Activated CD4-positive, alpha-beta memory T cell treated with anti-CD3 and anti-CD28 coated beads for 36 hours (primary cell): ENCODE measurements around the gene TTC27. TPM values are rescaled to one million over a fixed set of nuclear protein-coding genes. Genes with fewer than 3 reads are reported as not detected.

ENCODE experiments used
- CTCF ChIA-PET: fragments of 350-600 bp; sonication (Branson Sonifier 250); formaldehyde crosslinking; loops from one replicate; lab custom pipeline; 2021; ENCODE audit warnings: antibody characterized with exemption, inconsistent platforms; lab: Charles Lee
- POLR2A ChIA-PET: fragments of 350-600 bp; sonication (Branson Sonifier 250); formaldehyde crosslinking; loops from one replicate; lab custom pipeline; 2021; ENCODE audit warnings: antibody characterized with exemption; lab: Charles Lee
- DNase-seq: peaks from one replicate; pipeline ENCODE4 v3.0.0-alpha.2; 2020
- H3K27ac Mint-ChIP-seq: one replicate; pipeline ENCODE4 v1.8.0; 2021; ENCODE audit warnings: mixed read lengths
- H3K27me3 Mint-ChIP-seq: one replicate; pipeline ENCODE4 v1.8.0; 2021; ENCODE audit warnings: mixed read lengths
- H3K36me3 Mint-ChIP-seq: one replicate; pipeline ENCODE4 v1.8.0; 2021; ENCODE audit warnings: mixed read lengths
- H3K4me1 Mint-ChIP-seq: one replicate; pipeline ENCODE4 v1.8.0; 2021; ENCODE audit warnings: low read depth, mixed read lengths
- H3K4me3 Mint-ChIP-seq: one replicate; pipeline ENCODE4 v1.8.0; 2021; ENCODE audit warnings: mild to moderate bottlenecking, mixed read lengths
- H3K9me3 Mint-ChIP-seq: one replicate; pipeline ENCODE4 v1.8.0; 2021; ENCODE audit warnings: mixed read lengths
- intact Hi-C: fragments of 100-400 bp; cut with micrococcal nuclease; formaldehyde crosslinking; loops from one replicate; pipeline ENCODE4 v1.15.1; 2023
- total RNA-seq, 2 experiments: library from RNA; stranded (reverse); gene quantifications; one replicate each; pipeline ENCODE4 v1.2.3, GENCODE V29; 2021

Gene TTC27
- total RNA-seq, 2 experiments from 2014 or later = 27.9 to 29.8 TPM

DNA sequence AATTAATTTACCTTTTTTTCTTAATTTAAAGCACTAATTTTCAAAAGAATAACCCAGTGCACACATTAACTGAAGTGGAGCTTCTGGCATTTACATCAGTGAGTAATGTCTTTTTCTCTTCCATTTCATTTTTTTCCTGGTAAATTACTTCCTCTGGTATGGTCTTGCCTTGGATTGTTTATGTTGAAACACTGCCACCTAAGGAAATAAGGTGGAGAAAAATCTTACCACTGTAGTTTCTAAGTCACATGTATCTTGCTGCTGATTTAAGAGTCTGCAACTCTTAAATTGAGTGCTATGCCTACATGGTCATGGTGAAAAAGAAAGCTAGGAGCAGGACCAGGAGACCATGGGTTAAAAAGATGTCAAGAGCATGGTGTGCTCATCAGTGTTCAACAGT is 51.0 kb downstream of the TTC27 start:
- ChIA-PET POLR2A (no interaction called here), CTCF (no interaction called here)
- intact Hi-C loops = no loop called here
- Mint-ChIP-seq H3K9me3 (no peaks in the 10 kb centered on the region), H3K4me1 (no peaks in the 10 kb centered on the region), H3K36me3 (peaks cover 32% of the 10 kb centered on the region), H3K27me3 (no peaks in the 10 kb centered on the region), H3K4me3 (no peak overlapping the region), H3K27ac (no peak overlapping the region)
- DNase-seq = no peak

DNA sequence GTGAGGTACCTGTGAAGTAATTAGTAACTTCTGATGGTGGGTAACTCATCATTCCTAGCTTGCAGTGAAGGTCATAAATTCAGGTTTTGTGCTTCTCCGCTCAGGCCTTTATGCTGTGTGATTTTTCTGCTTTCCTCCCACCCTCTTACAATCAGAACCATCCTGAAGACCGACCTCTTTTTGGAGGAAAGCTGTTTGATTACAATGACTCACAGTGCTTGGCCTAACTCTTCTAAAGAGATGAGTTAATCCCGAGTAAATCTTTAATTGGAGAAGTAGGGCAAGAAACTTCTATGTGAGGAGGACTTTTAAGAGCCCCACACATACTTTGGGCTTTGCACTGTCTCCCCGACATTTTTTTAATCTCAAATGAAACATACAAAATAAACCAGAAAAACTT is 53.1 kb downstream of the TTC27 start:
- Mint-ChIP-seq H3K4me3 (no peak overlapping the region), H3K4me1 (no peaks in the 10 kb centered on the region), H3K27ac (no peak overlapping the region), H3K36me3 (peaks cover 23% of the 10 kb centered on the region), H3K27me3 (no peaks in the 10 kb centered on the region), H3K9me3 (no peaks in the 10 kb centered on the region)
- CTCF ChIA-PET = no interaction called here
- DNase-seq = no peak
- POLR2A ChIA-PET = no interaction called here
- intact Hi-C loops = no loop called here

DNA sequence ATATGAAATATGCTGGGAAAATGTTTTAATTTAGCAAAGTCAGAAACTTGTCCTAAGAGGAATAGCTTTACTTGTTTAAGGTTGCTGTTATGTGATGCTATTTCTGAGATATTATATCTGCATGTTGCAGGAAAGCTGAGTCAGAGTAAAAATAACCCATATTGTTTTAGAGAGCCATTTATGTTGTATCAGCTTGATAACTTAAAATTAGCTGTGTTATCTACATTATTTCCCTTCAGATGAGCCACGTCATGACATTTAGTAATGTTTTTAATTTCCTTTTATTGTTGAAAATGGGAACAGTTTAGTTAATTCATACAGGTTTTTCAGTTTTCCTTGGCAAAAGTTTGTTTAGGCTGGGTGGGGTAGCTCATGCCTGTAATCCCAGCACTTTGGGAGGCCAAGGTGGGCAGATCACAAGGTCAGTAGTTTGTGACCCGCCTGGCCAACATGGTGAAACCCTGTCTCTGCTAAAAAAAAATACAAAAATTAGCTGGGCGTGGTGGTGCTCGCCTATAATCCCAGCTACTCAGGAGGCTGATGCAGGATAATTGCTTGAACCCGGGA is 55.8 kb downstream of the TTC27 start:
- Mint-ChIP-seq H3K4me1 (peaks cover 5% of the 10 kb centered on the region), H3K4me3 (no peak overlapping the region), H3K27ac (no peak overlapping the region), H3K27me3 (no peaks in the 10 kb centered on the region), H3K36me3 (peaks cover 25% of the 10 kb centered on the region), H3K9me3 (no peaks in the 10 kb centered on the region)
- intact Hi-C loops = no loop called here
- CTCF ChIA-PET = no interaction called here
- DNase-seq = no peak
- POLR2A ChIA-PET = no interaction called here

DNA sequence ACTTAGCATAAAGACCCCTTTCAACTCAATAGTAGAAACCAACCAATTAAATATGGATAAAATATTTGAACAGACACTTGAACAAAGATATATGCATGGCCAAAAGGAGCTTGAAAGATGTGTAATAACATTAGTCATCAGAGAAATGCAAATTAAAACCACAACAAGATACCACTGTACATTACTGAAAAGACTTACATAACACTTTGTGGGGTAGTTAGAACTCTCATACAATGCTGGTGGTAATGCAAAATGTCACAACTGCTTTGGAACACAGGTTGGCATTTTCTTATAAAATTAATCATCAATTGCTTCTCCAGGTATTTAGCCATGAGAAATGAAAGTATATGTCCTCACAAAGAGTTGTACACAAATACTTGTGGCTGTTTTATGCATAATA is 60.7 kb downstream of the TTC27 start:
- H3K9me3 Mint-ChIP-seq = no peaks in the 10 kb centered on the region
- H3K27ac Mint-ChIP-seq = no peak overlapping the region
- peaks cover 11% of the 10 kb centered on the region for H3K36me3 Mint-ChIP-seq
- POLR2A ChIA-PET = no interaction called here
- intact Hi-C loops = no loop called here
- DNase-seq = no peak
- H3K4me1 Mint-ChIP-seq = peaks cover 8% of the 10 kb centered on the region
- no peak overlapping the region for H3K4me3 Mint-ChIP-seq
- CTCF ChIA-PET = interaction anchor here (0.6 kb wide), 1 partner anchor 50 kb away, joined by 6 read pairs; no protein-coding TSS in a partner anchor
- H3K27me3 Mint-ChIP-seq = no peaks in the 10 kb centered on the region

DNA sequence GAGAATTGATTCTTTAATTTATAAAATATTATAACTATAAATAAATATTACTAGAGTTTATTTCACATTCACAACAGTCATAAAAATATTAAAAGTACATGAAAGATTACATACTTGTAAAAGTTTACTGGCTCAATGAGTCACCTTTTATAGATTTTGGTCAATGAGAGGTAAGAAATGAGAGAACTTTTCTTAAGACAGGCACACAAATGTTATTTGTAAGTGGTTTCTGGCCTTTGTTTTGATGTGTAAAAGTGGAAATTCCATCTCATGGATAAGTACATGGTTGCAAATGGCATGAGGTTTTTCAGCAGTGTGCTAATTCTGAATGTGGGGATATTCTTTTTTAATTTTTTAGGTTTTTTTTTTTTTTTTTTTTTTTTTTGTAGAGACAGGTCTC is 63.8 kb downstream of the TTC27 start:
- intact Hi-C loops = no loop called here
- POLR2A ChIA-PET = no interaction called here
- no peak for DNase-seq
- Mint-ChIP-seq H3K4me3 (no peak overlapping the region), H3K36me3 (peaks cover 9% of the 10 kb centered on the region), H3K27me3 (no peaks in the 10 kb centered on the region), H3K4me1 (peaks cover 8% of the 10 kb centered on the region), H3K9me3 (no peaks in the 10 kb centered on the region), H3K27ac (no peak overlapping the region)
- CTCF ChIA-PET = no interaction called here

DNA sequence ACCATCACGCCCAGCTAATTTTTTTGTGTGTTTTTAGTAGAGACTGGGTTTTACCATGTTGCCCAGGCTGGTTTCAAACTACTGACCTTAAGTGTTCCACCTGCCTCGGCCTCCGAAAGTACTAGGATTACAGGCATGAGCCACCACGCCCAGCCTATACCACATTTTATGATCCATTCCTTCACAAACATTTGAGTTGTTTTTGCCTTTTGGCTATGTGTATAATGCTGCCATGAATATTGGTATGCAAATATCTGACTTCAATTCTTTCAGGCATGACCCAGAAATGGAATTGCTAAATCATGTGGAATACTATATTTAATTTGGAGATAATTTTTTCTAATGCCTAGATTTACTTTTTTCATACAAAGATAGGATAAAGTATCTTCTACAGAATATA is 68.6 kb downstream of the TTC27 start:
- no peak overlapping the region for H3K27ac Mint-ChIP-seq
- DNase-seq = no peak
- ChIA-PET CTCF (no interaction called here), POLR2A (no interaction called here)
- intact Hi-C loops = no loop called here
- peaks cover 2% of the 10 kb centered on the region for H3K36me3 Mint-ChIP-seq
- peaks cover 8% of the 10 kb centered on the region for H3K4me1 Mint-ChIP-seq
- H3K9me3 Mint-ChIP-seq = no peaks in the 10 kb centered on the region
- no peak overlapping the region for H3K4me3 Mint-ChIP-seq
- no peaks in the 10 kb centered on the region for H3K27me3 Mint-ChIP-seq

DNA sequence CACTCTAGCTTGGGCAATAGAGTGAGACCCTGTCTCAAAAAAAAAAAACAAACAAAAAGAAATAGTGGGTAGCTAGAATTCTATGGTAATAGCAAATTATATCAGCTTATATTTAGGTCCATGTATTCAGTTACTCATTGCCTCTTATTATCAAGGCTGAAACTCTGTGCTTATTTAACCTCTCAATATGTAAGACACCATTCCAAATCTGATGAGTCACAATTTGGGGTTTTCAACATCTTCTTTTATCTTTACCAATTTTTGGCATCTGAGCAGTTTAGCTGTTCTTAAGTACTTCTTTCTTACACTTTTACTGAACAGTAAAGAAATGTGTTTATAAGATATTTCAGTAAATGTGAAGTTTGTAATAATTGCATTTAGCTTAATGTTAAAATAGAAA is 69.3 kb downstream of the TTC27 start:
- peaks cover 12% of the 10 kb centered on the region for H3K4me1 Mint-ChIP-seq
- H3K36me3 Mint-ChIP-seq = peaks cover 2% of the 10 kb centered on the region
- intact Hi-C loops = no loop called here
- H3K9me3 Mint-ChIP-seq = no peaks in the 10 kb centered on the region
- POLR2A ChIA-PET = interaction anchor here (0.6 kb wide), 1 partner anchor 33 kb away, joined by 3 read pairs; no protein-coding TSS in a partner anchor
- CTCF ChIA-PET = no interaction called here
- H3K27ac Mint-ChIP-seq = no peak overlapping the region
- no peak for DNase-seq
- H3K4me3 Mint-ChIP-seq = no peak overlapping the region
- no peaks in the 10 kb centered on the region for H3K27me3 Mint-ChIP-seq

DNA sequence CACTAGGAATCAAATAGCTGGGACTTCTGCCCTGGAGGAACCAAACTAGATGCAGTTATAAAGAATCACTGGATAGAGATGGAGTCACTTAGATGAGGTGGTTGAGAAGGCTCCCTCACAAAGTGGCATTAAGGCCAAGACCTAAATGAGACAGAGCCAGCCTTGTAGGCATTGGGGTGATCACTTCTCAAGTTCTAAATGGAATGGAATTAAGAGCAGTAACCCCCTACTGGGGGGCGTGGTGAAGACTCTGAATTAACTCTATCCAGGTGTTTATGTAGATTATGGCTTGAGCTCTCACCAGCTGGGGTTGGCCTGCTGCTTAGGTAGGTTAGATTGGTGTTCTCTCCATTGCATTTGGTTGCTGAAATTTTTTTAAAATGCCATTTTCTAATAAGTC is 71.3 kb downstream of the TTC27 start:
- Mint-ChIP-seq H3K36me3 (peaks cover 7% of the 10 kb centered on the region), H3K27ac (no peak overlapping the region)
- CTCF ChIA-PET = no interaction called here

DNA sequence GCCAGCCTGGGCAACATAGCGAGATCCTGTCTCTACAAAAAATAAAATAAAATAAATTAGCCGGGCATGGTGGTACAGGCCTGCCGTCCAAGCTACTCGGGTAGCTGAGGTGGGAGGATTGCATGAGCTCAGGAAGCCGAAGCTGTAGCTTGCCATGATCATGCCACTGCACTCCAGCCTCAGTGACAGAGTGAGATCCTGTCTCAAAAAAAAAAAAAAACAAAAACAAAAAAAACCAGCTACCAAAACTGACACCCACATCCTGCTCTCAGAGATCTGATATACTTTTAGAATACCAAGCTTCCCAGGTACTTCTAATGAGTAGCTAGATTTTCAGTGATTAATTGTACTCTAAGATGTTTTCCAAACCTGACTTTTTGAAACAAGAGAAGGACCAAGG is 74.0 kb downstream of the TTC27 start:
- no peaks in the 10 kb centered on the region for H3K27me3 Mint-ChIP-seq
- H3K27ac Mint-ChIP-seq = no peak overlapping the region
- DNase-seq = no peak
- ChIA-PET CTCF (no interaction called here), POLR2A (interaction anchor here (0.6 kb wide), 1 partner anchor 9 kb away, joined by 3 read pairs; no protein-coding TSS in a partner anchor)
- intact Hi-C loops = no loop called here
- H3K36me3 Mint-ChIP-seq = peaks cover 13% of the 10 kb centered on the region
- H3K4me1 Mint-ChIP-seq = peaks cover 16% of the 10 kb centered on the region
- H3K9me3 Mint-ChIP-seq = no peaks in the 10 kb centered on the region
- H3K4me3 Mint-ChIP-seq = no peak overlapping the region

More for the DNA sequence above, 71.3 kb downstream of the TTC27 start:
- Mint-ChIP-seq H3K4me3 (no peak overlapping the region), H3K27me3 (no peaks in the 10 kb centered on the region), H3K4me1 (peaks cover 16% of the 10 kb centered on the region), H3K9me3 (no peaks in the 10 kb centered on the region)
- POLR2A ChIA-PET = no interaction called here
- DNase-seq = no peak
- intact Hi-C loops = no loop called here

DNA sequence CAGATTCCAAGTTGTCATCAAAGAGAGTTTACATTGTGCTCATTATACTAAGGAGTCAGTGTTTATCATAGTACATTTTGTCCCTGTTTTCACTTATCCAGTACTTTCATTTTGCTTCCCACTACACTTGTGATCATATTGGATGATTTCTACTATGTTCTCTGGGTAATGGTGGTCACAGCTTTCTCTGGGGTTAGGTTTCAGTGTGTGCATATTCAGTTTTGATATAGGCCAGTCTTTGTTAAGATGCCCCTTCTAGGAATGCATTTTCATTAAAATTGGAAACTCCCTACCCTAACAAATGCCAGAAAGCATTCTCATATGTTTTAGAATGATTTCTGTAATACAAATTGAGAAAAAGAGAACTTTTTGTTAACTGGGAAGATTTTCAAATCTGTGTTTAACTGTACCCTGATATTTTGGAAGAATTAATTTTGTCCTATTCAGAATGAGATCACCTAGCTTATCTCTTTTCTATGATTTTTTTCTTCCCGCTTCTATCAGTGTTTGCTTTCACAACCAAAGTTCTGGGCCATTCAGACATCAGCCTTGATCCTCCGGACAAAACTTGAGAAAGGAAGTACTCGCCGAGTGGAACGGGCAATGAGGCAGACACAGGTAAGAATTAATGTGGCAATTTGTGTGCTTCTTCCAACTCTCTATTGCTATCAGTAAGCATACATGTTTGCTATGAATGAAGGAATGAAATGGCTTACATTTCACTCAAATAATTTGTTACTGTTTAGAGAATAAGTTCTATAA is 74.6 kb downstream of the TTC27 start:
- H3K27ac Mint-ChIP-seq = peak overlapping the region; percentile 18
- peaks cover 13% of the 10 kb centered on the region for H3K36me3 Mint-ChIP-seq
- no peak overlapping the region for H3K4me3 Mint-ChIP-seq
- no peaks in the 10 kb centered on the region for H3K9me3 Mint-ChIP-seq
- no peaks in the 10 kb centered on the region for H3K27me3 Mint-ChIP-seq
- DNase-seq = no peak
- CTCF ChIA-PET = no interaction called here
- POLR2A ChIA-PET = interaction anchor here (0.6 kb wide), 1 partner anchor 9 kb away, joined by 3 read pairs; no protein-coding TSS in a partner anchor
- peaks cover 16% of the 10 kb centered on the region for H3K4me1 Mint-ChIP-seq
- intact Hi-C loops = no loop called here

DNA sequence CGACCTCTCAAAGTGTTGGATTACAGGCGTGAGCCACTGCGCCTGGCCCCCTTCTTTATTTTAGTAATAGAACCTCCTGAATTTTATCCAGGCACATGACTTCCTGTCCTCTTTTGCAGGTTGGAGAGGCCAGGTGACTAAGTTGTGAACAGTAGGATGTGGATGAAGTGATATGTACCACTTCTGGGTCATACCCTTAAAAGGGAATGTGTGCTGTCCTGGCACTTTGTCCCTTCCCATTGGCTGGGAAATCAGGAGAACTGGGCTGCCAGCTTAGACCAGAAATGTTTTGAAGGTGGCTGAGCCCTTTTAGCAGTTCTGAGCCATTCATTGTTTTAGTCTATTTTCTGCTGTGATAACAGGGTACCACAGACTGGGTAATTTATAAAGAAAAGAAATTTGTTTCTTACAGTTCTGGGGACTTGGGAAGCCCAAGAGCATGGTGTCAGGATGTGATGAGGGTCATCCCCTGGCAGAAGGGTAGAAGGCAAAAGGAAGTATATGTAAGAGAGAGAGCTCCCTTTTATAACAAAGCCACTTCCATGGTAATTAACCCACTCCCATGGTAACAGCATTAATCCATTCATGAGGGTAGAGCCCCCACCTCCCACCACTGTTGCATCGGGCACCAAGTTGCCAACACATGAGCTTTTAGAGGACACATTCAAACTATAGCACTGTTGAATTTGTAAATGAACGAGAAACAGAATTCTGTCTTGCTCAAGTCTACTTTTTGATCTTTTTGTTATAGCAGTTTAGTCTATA is 79.1 kb downstream of the TTC27 start:
- CTCF ChIA-PET = no interaction called here

DNA sequence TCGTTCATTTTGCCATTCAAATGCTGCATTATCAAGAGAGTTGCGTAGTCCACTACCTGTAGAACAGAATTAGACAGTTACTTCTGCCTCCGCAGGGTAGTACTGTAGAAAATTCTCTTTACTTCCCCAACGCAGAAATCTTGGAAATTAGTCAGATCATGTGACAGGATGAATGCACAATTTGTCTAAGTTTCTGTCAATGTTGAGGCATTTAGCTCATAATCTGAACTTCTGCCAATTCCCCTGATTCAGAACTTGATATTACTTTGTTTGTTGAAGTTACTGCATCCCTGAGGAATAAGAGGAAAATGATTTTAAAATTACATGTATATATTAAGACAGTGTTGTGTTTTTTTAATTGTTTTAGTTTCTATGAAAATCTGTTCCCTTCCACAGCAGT is 83.4 kb downstream of the TTC27 start:
- CTCF ChIA-PET = no interaction called here
- Mint-ChIP-seq H3K36me3 (peaks cover 37% of the 10 kb centered on the region), H3K4me1 (peaks cover 19% of the 10 kb centered on the region), H3K9me3 (peaks cover 5% of the 10 kb centered on the region), H3K4me3 (no peak overlapping the region), H3K27ac (no peak overlapping the region), H3K27me3 (no peaks in the 10 kb centered on the region)
- intact Hi-C loops = no loop called here
- no peak for DNase-seq
- POLR2A ChIA-PET = interaction anchor here (0.7 kb wide), 1 partner anchor 203 kb away, joined by 3 read pairs; no protein-coding TSS in a partner anchor

More for the DNA sequence above, 79.1 kb downstream of the TTC27 start:
- Mint-ChIP-seq H3K9me3 (no peaks in the 10 kb centered on the region), H3K36me3 (peaks cover 23% of the 10 kb centered on the region), H3K4me3 (no peak overlapping the region), H3K4me1 (peaks cover 5% of the 10 kb centered on the region), H3K27ac (no peak overlapping the region), H3K27me3 (no peaks in the 10 kb centered on the region)
- DNase-seq = no peak
- intact Hi-C loops = no loop called here
- POLR2A ChIA-PET = no interaction called here
